IMR-90 (cell line): Measurements from ENCODE around the gene CMIP.

Experiments
- CEBPB ChIP-seq: IDR thresholded peaks from 2 replicates; pipeline ENCODE4 v1.6.1; 2012; ENCODE audit warnings: low read depth, low read length, improper control_type of control experiment
- MXI1 ChIP-seq: IDR thresholded peaks from 2 replicates; pipeline ENCODE4 v1.6.1; 2012; ENCODE audit warnings: low read depth, mild to moderate bottlenecking, low read length, moderate library complexity, borderline replicate concordance
- POLR2A ChIP-seq: IDR thresholded peaks from 2 replicates; pipeline ENCODE4 v1.6.1; 2012; ENCODE audit warnings: mild to moderate bottlenecking, low read depth, low read length
- RAD21 ChIP-seq: IDR thresholded peaks from 2 replicates; pipeline ENCODE4 v1.6.1; 2012; ENCODE audit warnings: low read length, improper control_type of control experiment
- RFX5 ChIP-seq: IDR thresholded peaks from 2 replicates; pipeline ENCODE4 v1.8.0; 2012; ENCODE audit warnings: low read depth, mild to moderate bottlenecking, low read length, moderate library complexity
- SMC3 ChIP-seq: fragments of 150-350 bp; IDR thresholded peaks from 2 replicates; pipeline ENCODE4 v1.6.1; 2016; ENCODE audit warnings: low read depth, mild to moderate bottlenecking, antibody characterized with exemption, low read length, moderate library complexity
- TF ChIP-seq, protein P1 (sequence below): conservative IDR thresholded peaks from 2 replicates; pipeline ENCODE4 v1.5.1; 2012; ENCODE audit warnings: mild to moderate bottlenecking, low read depth, low read length, improper control_type of control experiment
- TF ChIP-seq, protein P2 (sequence below): fragments of 150-350 bp; IDR thresholded peaks from 2 replicates; pipeline ENCODE4 v1.6.1; 2017; ENCODE audit warnings: mild to moderate bottlenecking, antibody characterized with exemption, low read length, low read depth

DNA sequence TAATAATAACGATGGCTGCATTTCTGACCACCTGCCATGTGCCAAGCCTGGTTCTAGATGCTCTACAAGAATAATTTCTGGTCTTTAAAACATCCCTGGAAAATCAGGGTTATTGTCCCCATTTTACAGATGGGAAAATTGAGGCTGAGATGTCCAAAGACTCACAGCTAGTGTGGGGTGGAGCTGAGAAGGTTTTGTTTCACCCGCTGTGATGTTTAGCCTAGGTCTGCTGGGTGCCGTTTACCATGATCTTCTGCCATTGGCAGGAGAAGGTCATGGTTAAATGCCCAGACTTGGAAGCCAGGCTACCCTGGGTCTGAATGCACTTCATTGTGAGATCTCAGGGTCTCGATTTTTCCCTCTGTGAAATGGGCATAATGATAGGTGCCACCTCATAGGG lies 175.4 kb downstream of the CMIP start:
- TF ChIP-seq, protein P1, sequence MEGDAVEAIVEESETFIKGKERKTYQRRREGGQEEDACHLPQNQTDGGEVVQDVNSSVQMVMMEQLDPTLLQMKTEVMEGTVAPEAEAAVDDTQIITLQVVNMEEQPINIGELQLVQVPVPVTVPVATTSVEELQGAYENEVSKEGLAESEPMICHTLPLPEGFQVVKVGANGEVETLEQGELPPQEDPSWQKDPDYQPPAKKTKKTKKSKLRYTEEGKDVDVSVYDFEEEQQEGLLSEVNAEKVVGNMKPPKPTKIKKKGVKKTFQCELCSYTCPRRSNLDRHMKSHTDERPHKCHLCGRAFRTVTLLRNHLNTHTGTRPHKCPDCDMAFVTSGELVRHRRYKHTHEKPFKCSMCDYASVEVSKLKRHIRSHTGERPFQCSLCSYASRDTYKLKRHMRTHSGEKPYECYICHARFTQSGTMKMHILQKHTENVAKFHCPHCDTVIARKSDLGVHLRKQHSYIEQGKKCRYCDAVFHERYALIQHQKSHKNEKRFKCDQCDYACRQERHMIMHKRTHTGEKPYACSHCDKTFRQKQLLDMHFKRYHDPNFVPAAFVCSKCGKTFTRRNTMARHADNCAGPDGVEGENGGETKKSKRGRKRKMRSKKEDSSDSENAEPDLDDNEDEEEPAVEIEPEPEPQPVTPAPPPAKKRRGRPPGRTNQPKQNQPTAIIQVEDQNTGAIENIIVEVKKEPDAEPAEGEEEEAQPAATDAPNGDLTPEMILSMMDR = no peak
- TF ChIP-seq, protein P2, sequence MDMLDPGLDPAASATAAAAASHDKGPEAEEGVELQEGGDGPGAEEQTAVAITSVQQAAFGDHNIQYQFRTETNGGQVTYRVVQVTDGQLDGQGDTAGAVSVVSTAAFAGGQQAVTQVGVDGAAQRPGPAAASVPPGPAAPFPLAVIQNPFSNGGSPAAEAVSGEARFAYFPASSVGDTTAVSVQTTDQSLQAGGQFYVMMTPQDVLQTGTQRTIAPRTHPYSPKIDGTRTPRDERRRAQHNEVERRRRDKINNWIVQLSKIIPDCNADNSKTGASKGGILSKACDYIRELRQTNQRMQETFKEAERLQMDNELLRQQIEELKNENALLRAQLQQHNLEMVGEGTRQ = no peak
- no peak for TF ChIP-seq RFX5
- no peak for TF ChIP-seq POLR2A
- no peak for TF ChIP-seq MXI1
- TF ChIP-seq SMC3 = no peak
- TF ChIP-seq CEBPB = no peak
- no peak for TF ChIP-seq RAD21
